HUES64 (cell line): ENCODE measurements around the gene TMEM134.
"Not testable (repeated sequence)": the region's sequence is repeated elsewhere in the genome, so short reads cannot be mapped to it uniquely, and the experiment has no call there.

Experiments
- H3K27ac ChIP-seq: 2 replicates; pipeline ENCODE4 v1.7.0; 2013; ENCODE audit warnings: low read depth, low read length, inconsistent platforms
- H3K27me3 ChIP-seq: 2 replicates; pipeline ENCODE4 v1.6.1; 2013; ENCODE audit warnings: mild to moderate bottlenecking, low read length; ENCODE audit not compliant: insufficient read depth
- H3K36me3 ChIP-seq: 2 replicates; pipeline ENCODE4 v1.6.1; 2013; ENCODE audit warnings: mild to moderate bottlenecking, low read length; ENCODE audit not compliant: insufficient read depth
- H3K4me1 ChIP-seq: 2 replicates; pipeline ENCODE4 v1.6.1; 2013; ENCODE audit warnings: mild to moderate bottlenecking, low read length, moderate library complexity; ENCODE audit not compliant: insufficient read depth
- H3K4me3 ChIP-seq: 2 replicates; pipeline ENCODE4 v1.5.1; 2013; ENCODE audit warnings: mild to moderate bottlenecking, low read length, moderate library complexity
- H3K9ac ChIP-seq: 2 replicates; pipeline ENCODE4 v1.6.1; 2013; ENCODE audit warnings: mild to moderate bottlenecking, low read depth, low read length
- H3K9me3 ChIP-seq: 2 replicates; pipeline ENCODE4 v1.6.1; 2013; ENCODE audit warnings: low read depth, low read length; ENCODE audit not compliant: insufficient read depth
- WGBS: fragments of 150-250, 120-280 bp; methylation state at CpG from one replicate; pipeline ENCODE4 v1.1.7; 2013; ENCODE audit warnings: missing lambda C conversion rate; 5-methylcytosine and 5-hydroxymethylcytosine counted together

TMEM134 gene

GRCh38 chr11:67490727-67491065 lies 21.6 kb upstream of the TMEM134 start:
- WGBS = 94% methylated on average over 15 of the region's 15 CpGs
- no peak overlapping the region for H3K27ac ChIP-seq
- H3K4me1 ChIP-seq = no peaks in the 10 kb centered on the region

DNA sequence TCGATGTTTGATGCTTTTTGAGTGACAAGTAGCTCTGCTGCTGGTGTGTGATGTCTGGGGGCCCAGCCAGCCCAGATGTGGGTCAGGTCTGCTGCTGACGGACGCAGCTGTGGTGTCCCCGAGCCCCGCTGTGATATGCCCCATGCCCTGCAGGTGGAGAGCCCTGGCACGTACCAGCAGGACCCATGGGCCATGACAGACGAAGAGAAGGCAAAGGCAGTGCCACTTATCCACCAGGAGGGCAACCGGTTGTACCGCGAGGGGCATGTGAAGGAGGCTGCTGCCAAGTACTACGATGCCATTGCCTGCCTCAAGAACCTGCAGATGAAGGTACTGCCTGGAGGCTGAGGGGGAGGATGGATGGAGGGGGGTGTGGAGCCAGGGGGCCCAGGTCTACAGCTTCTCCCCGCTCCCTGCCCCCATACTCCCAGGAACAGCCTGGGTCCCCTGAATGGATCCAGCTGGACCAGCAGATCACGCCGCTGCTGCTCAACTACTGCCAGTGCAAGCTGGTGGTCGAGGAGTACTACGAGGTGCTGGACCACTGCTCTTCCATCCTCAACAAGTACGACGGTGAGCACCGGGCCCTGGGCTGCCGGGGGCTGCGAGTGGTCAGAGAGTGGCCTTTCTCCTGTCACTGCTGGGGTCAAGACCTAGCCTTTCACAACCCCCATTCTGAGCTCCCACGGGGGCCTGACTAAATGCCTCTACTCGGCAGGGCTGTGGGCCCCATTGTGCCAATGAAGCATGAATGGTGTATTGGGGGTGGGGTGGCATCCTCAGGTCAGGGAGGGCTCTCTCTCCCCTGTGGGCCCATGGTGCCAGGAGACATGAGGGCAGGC lies 21.1 kb upstream of the TMEM134 start:
- Histone ChIP-seq H3K36me3 (peaks cover 31% of the 10 kb centered on the region), H3K4me3 (no peak overlapping the region), H3K9me3 (no peaks in the 10 kb centered on the region), H3K27me3 (no peaks in the 10 kb centered on the region), H3K9ac (no peak overlapping the region), H3K27ac (no peak overlapping the region), H3K4me1 (no peaks in the 10 kb centered on the region)
- 94% methylated on average over 23 of the region's 23 CpGs for WGBS

More at GRCh38 chr11:67490727-67491065, 21.6 kb upstream of the TMEM134 start:
- Histone ChIP-seq H3K9me3 (no peaks in the 10 kb centered on the region), H3K9ac (no peak overlapping the region), H3K36me3 (peaks cover 33% of the 10 kb centered on the region), H3K27me3 (no peaks in the 10 kb centered on the region), H3K4me3 (no peak overlapping the region)

DNA sequence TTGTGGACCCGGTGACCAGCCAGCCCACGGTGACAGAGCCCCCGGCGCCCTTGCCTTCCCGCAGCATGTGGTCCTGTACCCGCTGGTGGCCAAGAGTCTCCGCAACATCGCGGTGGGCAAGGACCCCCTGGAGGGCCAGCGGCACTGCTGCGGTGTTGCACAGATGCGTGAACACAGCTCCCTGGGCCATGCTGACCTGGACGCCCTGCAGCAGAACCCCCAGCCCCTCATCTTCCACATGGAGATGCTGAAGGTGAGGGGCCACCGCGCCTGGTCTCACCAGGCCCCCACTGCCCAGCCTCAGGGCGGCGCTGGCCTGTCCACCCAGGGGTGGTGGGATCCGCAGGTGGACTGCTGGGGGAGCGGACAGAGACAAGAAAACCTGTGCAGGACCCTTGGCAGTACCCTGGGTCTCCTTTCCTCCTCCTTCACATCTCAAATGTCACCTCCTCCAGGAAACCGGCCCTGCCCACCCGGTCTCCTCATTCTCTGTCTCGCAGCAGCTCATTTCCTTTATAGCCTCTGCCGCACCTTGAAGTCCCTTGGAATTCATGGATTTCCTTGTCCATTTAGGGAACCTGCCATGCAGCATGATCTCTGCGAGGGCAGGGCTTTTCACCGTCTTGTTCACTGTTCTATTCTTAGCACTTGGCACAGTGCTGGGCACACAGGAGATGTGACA lies 20.3 kb upstream of the TMEM134 start:
- H3K36me3 ChIP-seq = peaks cover 31% of the 10 kb centered on the region
- WGBS = 93% methylated on average over 25 of the region's 25 CpGs

GRCh38 chr11:67486481-67487195 lies 17.6 kb upstream of the TMEM134 start:
- Histone ChIP-seq H3K9me3 (no peaks in the 10 kb centered on the region), H3K4me3 (no peak overlapping the region), H3K27ac (no peak overlapping the region), H3K9ac (no peak overlapping the region), H3K36me3 (peaks cover 21% of the 10 kb centered on the region; the same call in 1 of the 2 replicates), H3K27me3 (peaks cover 6% of the 10 kb centered on the region; the same call in 1 of the 2 replicates), H3K4me1 (no peaks in the 10 kb centered on the region)
- 93% methylated on average over 20 of the region's 20 CpGs for WGBS

More for the DNA sequence above, 20.3 kb upstream of the TMEM134 start:
- H3K9ac ChIP-seq = no peak overlapping the region
- H3K4me1 ChIP-seq = no peaks in the 10 kb centered on the region
- H3K27me3 ChIP-seq = no peaks in the 10 kb centered on the region
- no peaks in the 10 kb centered on the region for H3K9me3 ChIP-seq
- H3K27ac ChIP-seq = no peak overlapping the region
- H3K4me3 ChIP-seq = no peak overlapping the region

GRCh38 chr11:67485873-67486361 lies 16.9 kb upstream of the TMEM134 start:
- H3K27me3 ChIP-seq, H3K4me1 ChIP-seq, H3K9me3 ChIP-seq, H3K9ac ChIP-seq, H3K27ac ChIP-seq, H3K4me3 ChIP-seq: not testable (repeated sequence)
- peaks cover 15% of the 10 kb centered on the region; the same call in 1 of the 2 replicates for H3K36me3 ChIP-seq
- WGBS = 79% methylated on average over 7 of the region's 7 CpGs

DNA sequence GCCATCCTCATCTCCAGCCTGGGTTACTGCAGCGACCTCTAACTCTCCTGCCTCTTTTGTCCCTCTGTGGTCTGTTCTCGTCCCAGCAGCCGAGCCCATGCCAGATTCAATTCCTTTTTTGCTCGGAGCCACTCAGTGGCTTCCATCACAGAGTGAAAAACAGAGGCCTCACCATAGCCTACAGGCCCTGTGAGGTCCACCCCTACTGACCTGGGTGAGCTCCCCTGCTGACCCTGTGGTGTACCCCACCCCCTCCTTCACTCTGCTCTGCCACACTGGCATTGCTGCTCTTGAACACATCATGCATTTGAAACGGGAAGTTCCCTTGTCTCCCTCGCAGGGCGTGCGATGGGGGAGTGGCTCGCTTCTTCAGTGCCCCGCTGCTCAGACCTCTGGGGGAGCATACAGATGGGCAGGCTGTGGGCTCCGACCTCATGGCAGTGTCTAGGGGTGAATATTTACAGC lies 15.8 kb upstream of the TMEM134 start:
- Histone ChIP-seq H3K36me3 (0 out of 2 replicates have a peak, but pooled peaks cover 5% of the 10 kb centered on the region), H3K9ac (no peak overlapping the region), H3K9me3 (no peaks in the 10 kb centered on the region), H3K4me1 (no peaks in the 10 kb centered on the region), H3K4me3 (no peak overlapping the region), H3K27me3 (peaks cover 6% of the 10 kb centered on the region; the same call in 1 of the 2 replicates), H3K27ac (no peak overlapping the region)
- 93% methylated on average over 11 of the region's 11 CpGs for WGBS

- no peak overlapping the region for H3K27ac ChIP-seq
Measured at GRCh38 chr11:67483831-67484665, 15.0 kb upstream of the TMEM134 start.

GRCh38 chr11:67482827-67483798 lies 14.1 kb upstream of the TMEM134 start, which contains the start of gene AIP:
Gene AIP, plus strand, starts transcription at chr11:67483026. Its CDS starts 133 bp downstream, at chr11:67483159.
- peak within 1 kb of the TSS; percentile 66 for H3K4me3 ChIP-seq
- H3K4me1 ChIP-seq = no peaks in the 10 kb centered on the region
- H3K9me3 ChIP-seq = no peaks in the 10 kb centered on the region
- WGBS = 11% methylated on average over 60 of the region's 60 CpGs
- H3K27ac ChIP-seq = peak within 1 kb of the TSS; percentile 46; the same call in 1 of the 2 replicates
- peak within 1 kb of the TSS; percentile 61 for H3K9ac ChIP-seq
- H3K36me3 ChIP-seq = 0 out of 2 replicates have a peak, but pooled peaks cover 2% of the 10 kb centered on the region
- H3K27me3 ChIP-seq = peaks cover 6% of the 10 kb centered on the region; the same call in 1 of the 2 replicates

More at GRCh38 chr11:67483831-67484665, 15.0 kb upstream of the TMEM134 start:
- Histone ChIP-seq H3K36me3 (0 out of 2 replicates have a peak, but pooled peaks cover 2% of the 10 kb centered on the region), H3K9ac (no peak overlapping the region), H3K4me1 (no peaks in the 10 kb centered on the region), H3K9me3 (no peaks in the 10 kb centered on the region), H3K4me3 (peak overlapping the region; percentile 66; the same call in 1 of the 2 replicates), H3K27me3 (peaks cover 6% of the 10 kb centered on the region; the same call in 1 of the 2 replicates)
- 93% methylated on average over 16 of the region's 16 CpGs for WGBS

DNA sequence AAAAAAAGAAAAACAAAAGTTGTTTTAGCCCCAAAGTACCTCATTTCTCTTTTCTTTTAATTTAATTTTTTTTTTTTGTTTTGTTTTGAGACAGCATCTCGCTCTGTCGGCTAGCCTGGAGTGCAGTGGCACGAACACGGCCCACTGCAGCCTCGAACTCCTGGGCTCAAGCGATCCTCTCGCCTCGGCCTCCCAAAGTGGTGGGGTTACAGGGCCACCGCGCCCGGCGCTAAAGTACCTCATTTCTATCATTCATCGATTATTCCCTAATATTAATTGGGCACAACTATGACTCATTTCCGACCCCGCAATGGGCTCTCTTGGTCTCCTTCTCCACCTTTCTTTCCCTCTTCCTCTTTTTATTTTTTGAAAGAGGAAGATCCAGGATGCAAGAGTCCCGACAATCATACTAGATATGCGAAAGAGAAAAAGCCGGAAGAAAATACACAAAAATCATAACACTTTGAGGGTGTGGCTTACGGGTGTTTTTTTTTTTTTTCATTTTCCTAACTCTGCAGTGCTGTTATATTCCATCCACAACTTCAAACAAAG lies 13.3 kb upstream of the TMEM134 start:
- Histone ChIP-seq H3K4me1 (no peaks in the 10 kb centered on the region), H3K4me3 (peak overlapping the region; percentile 66), H3K27ac (no peak overlapping the region), H3K27me3 (peaks cover 6% of the 10 kb centered on the region; the same call in 1 of the 2 replicates), H3K9me3 (no peaks in the 10 kb centered on the region), H3K36me3 (no peaks in the 10 kb centered on the region), H3K9ac (no peak overlapping the region)
- 84% methylated on average over 17 of the region's 19 CpGs for WGBS
